ENCODE measurements around the gene VPS13D. TPM values are rescaled to one million over a fixed set of nuclear protein-coding genes. Genes with fewer than 3 reads are reported as not detected.

The VPS13D gene
- total RNA-seq, 1 experiment from 2014 or later, result 13.1 TPM

DNA sequence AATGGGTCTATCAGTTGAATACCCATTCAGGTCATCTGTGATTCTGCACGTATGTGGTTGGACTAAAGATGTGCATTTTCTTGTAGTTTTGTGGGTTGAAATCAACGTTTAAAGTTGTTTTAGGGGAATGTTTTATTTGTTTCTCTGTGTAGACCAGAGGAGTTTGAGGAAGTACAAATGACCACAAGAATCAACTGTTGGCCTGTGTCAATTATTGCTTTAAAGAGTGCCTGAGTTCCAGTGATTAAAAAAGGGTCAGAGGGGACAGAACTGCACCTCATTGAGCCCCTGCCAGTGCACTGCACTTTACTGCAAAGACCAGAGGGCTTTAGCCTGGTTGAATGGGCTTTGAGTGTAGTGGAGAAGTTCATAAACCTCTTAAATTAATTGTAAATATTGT, 190.3 kb downstream of the VPS13D start:
- Histone ChIP-seq H3K36me3 (replicated peaks; ENCODE audit: control insufficient read depth, insufficient read depth, low read length) (peaks cover 1% of the 10 kb centered on the region; the same call in 1 of the 2 replicates), H3K27me3 (ENCODE audit: control insufficient read depth, insufficient read depth, low read length) (no peaks in the 10 kb centered on the region), H3K4me3 (ENCODE audit: insufficient read depth, low read depth, low read length) (no peak overlapping the region)
- no peak for DNase-seq

DNA sequence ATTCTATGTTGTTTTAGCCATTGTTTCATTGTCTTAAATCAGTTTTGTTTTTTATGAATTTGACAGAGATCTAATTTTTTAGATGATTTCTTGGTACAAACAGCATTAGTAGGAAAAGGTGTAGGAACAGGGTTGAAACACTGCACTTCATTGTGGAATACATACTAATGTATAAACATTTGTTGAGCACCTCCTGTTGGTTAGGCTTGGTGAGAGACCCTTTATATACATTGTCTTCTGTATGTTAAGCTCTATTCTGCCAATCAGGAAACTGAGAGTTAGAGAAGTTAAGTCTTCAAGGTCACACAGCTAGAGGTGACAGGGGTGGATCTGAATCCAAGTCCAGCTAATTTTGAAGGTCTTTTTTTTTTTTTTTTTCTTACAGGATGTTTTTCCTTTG, 192.7 kb downstream of the VPS13D start:
- Histone ChIP-seq H3K27me3 (ENCODE audit: control insufficient read depth, insufficient read depth, low read length) (no peaks in the 10 kb centered on the region), H3K36me3 (replicated peaks; ENCODE audit: control insufficient read depth, insufficient read depth, low read length) (peaks cover under 1% of the 10 kb centered on the region; the same call in 1 of the 2 replicates), H3K4me3 (ENCODE audit: insufficient read depth, low read depth, low read length) (no peak overlapping the region)
- no peak for DNase-seq

DNA sequence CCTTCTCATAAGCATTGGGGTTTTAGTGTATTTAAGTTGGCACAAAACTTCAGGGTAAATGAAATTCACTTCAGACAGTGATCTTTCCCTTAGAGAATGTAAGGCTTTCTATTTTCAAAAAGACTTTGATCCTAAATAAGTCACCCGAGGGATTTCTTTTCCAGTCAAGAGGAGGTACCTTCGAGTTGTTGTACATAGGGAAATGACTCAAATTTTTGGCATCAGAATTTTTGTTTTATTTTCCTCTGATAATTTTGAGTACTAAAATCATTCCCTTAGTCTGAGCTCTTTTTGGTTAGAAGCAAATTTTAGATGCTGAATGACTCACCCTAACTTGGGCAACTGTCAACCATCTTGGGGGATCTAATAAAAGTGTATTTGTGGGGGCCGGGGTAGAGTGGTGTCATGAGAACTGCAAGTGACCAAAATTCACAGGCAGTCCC, 194.3 kb downstream of the VPS13D start:
- Histone ChIP-seq H3K4me3 (ENCODE audit: insufficient read depth, low read depth, low read length) (no peak overlapping the region), H3K36me3 (replicated peaks; ENCODE audit: control insufficient read depth, insufficient read depth, low read length) (no peaks in the 10 kb centered on the region), H3K27me3 (ENCODE audit: control insufficient read depth, insufficient read depth, low read length) (no peaks in the 10 kb centered on the region)
- DNase-seq, result no peak

DNA sequence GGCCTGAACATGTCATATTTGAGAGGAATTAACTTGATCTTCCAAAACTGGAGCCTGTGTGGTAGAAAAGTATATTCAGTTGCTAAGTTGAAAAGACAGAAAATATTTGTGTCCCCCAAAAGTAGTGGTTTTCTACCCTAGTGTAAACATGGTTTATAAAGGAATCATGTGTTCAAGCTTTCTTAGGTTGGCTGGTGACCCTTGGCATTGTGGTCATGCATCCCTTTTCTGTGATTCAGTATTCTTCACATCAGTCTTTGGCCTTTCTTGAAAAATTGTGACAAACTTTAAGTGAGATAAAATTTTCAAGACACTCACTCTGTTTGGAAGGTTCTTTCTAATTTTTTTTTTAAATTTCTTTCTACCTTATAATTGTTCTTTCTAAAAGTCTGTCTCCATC, 195.0 kb downstream of the VPS13D start:
- Histone ChIP-seq H3K4me3 (ENCODE audit: insufficient read depth, low read depth, low read length) (no peak overlapping the region), H3K27me3 (ENCODE audit: control insufficient read depth, insufficient read depth, low read length) (no peaks in the 10 kb centered on the region), H3K36me3 (replicated peaks; ENCODE audit: control insufficient read depth, insufficient read depth, low read length) (no peaks in the 10 kb centered on the region)
- no peak for DNase-seq

DNA sequence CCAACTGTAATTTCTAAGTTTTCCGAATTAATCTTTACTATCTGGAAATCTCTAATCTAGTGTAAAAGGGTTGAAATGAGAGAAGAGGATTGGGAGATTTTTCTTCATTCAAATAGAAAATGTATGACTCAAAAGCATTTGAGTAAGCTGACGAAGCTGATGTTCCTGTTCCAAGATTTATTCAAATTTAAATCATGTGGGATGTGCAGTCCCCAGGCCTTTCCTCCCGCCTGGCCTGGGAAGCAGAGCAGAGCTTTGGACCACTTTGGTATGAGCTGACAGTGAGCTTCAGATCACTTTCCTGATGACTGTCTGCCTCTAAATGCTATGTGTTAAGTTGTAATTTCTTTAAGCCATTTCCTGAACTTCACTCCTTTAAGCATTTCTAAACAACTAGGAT, 196.2 kb downstream of the VPS13D start:
- Histone ChIP-seq H3K27me3 (ENCODE audit: control insufficient read depth, insufficient read depth, low read length) (no peaks in the 10 kb centered on the region), H3K36me3 (replicated peaks; ENCODE audit: control insufficient read depth, insufficient read depth, low read length) (no peaks in the 10 kb centered on the region), H3K4me3 (ENCODE audit: insufficient read depth, low read depth, low read length) (no peak overlapping the region)
- no peak for DNase-seq

DNA sequence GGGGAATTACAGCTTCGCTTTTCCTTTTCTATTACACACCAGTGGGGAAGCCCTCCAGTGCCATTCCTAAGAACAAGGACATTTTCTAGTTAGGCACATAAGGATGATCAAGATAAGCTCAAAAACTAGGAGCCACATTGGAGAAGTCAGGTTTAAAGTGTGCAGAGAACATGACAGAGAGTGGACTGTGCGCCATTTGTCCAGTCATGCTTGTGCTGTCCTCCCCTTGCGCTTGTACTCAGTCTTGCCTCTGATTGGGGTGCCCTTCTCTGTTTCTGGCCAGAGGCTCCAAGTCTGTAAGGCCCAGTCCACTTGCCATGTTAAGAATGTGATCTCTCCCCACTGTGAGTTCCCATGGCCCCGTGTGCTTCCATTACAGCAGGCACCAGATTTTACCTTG, 198.5 kb downstream of the VPS13D start:
- DNase-seq, result no peak

DNA sequence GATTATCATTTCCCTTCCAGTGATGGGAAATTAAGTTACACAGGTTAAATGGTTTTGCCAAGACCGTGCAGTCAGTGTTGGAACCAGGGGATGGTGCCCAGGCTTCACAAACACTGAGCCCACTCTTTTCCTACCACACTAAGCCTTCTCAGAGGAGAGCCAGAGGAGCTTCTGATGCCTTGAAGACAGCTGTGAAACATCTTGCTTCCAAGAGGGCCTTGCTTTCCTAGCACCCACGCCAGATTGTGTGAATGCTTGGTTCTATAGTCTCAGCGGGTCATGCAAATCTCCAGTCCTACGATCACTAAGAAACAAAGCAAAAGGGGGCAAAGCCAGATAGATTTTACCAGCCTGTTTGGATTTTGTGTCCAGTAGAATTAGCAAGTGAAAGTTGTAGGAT, 200.7 kb downstream of the VPS13D start:
- Histone ChIP-seq H3K27me3 (ENCODE audit: control insufficient read depth, insufficient read depth, low read length) (no peaks in the 10 kb centered on the region), H3K36me3 (replicated peaks; ENCODE audit: control insufficient read depth, insufficient read depth, low read length) (no peaks in the 10 kb centered on the region), H3K4me3 (ENCODE audit: insufficient read depth, low read depth, low read length) (no peak overlapping the region)
- no peak for DNase-seq

More for the DNA sequence above, 198.5 kb downstream of the VPS13D start:
- H3K27me3 ChIP-seq (ENCODE audit: control insufficient read depth, insufficient read depth, low read length), result no peaks in the 10 kb centered on the region
- H3K36me3 ChIP-seq (replicated peaks; ENCODE audit: control insufficient read depth, insufficient read depth, low read length), result no peaks in the 10 kb centered on the region
- H3K4me3 ChIP-seq (ENCODE audit: insufficient read depth, low read depth, low read length), result no peak overlapping the region

DNA sequence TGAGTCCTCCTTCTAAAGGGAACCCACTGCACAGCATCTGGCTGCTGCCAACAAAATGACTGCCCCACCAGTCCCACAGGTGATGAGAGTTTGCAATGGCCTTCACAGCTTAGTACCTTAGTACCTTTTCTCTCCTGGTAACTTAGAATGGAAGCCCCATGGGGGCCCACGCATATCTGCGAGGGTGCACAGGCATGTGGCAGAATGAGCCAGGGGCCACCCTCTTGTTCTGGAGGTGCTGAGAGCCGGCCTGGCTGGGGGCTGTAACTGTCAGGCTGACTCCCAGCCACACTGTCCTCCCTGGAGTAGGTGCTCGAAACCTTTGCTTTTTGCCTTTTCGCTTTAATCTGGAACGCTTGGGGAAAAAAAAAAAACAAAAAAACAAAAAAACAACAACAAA, 203.1 kb downstream of the VPS13D start:
- Histone ChIP-seq H3K27me3 (ENCODE audit: control insufficient read depth, insufficient read depth, low read length) (no peaks in the 10 kb centered on the region), H3K4me3 (ENCODE audit: insufficient read depth, low read depth, low read length) (no peak overlapping the region), H3K36me3 (replicated peaks; ENCODE audit: control insufficient read depth, insufficient read depth, low read length) (no peaks in the 10 kb centered on the region)
- no peak for DNase-seq

DNA sequence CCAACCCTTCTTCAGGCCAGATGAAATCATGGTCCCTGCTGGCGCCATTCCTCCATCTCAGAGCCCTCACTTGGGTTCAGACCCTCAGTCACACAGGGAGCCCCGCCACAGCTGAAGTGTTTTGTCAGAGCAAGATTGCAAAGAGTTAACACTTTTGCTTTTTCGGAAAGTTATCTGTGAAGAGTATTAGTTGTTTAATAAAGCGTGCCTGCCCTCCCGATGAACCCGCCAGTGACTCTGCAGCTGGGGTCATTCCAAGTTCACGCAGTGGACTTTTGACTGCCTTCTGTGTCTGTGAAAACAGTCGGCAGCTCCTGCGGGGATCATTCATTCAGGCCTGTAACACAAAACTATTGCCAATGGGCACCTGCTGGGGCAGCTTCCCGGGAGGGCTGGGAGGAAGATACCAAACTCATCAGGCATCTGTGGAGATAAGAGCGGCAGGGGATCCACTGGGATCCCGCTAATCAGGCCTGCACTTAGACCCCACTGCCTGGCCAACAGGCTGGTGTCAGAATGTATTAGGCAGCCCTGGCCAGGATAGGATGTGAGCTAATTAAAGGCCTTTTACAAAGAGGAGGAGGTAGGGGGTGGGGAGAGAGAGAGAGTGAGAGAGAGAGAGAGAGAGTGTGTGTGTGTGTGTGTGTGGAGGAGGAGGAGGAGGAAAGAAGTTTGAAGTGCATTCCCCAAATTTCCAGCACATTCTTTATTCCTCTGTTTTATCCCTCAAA, 203.7 kb downstream of the VPS13D start:
- DNase-seq, result peak; percentile 29
- H3K27me3 ChIP-seq (ENCODE audit: control insufficient read depth, insufficient read depth, low read length), result no peaks in the 10 kb centered on the region
- no peaks in the 10 kb centered on the region for H3K36me3 ChIP-seq (replicated peaks; ENCODE audit: control insufficient read depth, insufficient read depth, low read length)
- no peak overlapping the region for H3K4me3 ChIP-seq (ENCODE audit: insufficient read depth, low read depth, low read length)

DNA sequence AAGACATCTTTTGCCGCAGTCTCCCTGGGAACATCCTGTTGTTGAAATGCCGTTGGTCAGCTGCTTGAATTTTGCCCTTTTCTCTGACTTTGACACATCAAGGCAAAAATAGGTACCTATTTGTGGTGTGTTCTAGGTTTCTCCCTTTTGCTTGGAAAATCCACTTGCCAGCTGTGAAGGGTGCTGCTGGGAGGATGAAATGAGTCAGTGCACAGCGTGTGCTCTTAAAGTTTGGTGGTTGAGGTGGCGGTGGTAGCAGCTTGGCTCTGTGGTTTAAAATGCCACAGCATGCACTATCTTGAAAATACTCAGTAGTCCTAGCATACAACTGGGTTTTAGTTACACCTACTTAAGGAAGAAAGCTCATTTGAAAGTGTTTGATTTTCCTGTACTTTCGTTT, 204.3 kb downstream of the VPS13D start:
- DNase-seq, result no peak
- H3K27me3 ChIP-seq (ENCODE audit: control insufficient read depth, insufficient read depth, low read length), result no peaks in the 10 kb centered on the region
- H3K36me3 ChIP-seq (replicated peaks; ENCODE audit: control insufficient read depth, insufficient read depth, low read length), result no peaks in the 10 kb centered on the region
- H3K4me3 ChIP-seq (ENCODE audit: insufficient read depth, low read depth, low read length), result no peak overlapping the region

DNA sequence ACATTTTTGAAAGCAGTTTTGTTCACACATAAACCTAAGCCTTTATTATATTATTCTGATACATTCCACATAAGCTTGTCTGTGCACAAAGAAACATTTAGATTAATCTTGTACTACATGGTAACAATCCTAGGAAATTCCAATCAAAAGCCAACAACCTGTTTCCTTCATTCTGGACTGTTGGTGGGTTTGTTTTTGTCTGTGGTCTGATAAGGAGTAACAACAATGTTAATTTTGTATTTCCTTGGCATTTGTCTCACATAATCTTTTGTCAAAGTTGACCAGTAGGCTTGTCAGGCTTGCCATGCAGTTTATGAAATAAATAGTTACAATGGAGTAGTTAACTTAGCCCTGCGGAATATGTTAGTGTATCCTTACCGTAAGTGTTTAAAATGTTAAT, 204.9 kb downstream of the VPS13D start:
- H3K36me3 ChIP-seq (replicated peaks; ENCODE audit: control insufficient read depth, insufficient read depth, low read length), result no peaks in the 10 kb centered on the region
- H3K27me3 ChIP-seq (ENCODE audit: control insufficient read depth, insufficient read depth, low read length), result no peaks in the 10 kb centered on the region
- H3K4me3 ChIP-seq (ENCODE audit: insufficient read depth, low read depth, low read length), result no peak overlapping the region
- DNase-seq, result no peak

DNA sequence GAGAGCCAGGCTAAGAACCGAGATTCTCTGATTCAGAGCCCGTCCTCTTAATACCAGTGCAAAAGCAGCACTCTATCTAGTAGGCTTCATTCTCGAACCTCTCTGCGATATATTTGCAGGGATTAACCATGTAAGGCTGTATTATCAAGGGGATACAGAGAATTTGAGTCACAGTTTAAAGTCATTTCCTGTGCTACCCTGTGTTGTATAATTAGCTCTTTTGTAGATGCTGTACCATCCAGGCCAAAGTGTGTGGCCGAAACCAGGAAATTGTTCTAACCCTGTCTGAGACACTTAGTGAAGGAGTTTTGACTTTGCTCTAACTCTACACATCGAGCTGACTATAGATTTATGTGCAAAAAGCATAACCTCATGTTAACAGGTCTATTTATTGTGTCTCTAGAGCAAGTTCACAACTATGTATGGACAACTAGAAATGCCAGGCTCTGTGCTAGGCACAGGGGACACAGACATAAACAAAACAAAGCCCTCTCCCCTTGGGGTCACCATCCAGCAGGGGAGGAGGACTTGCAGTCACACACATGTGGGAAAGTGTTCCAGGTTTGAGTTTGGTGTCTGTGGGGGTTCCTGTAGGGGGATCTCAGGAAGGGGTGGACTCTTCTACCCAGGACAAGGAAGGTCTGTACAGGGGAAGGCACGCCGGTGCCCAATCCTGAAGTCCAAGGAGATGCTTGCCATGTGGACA, 206.0 kb downstream of the VPS13D start:
- DNase-seq, result no peak
- Histone ChIP-seq H3K36me3 (replicated peaks; ENCODE audit: control insufficient read depth, insufficient read depth, low read length) (no peaks in the 10 kb centered on the region), H3K4me3 (ENCODE audit: insufficient read depth, low read depth, low read length) (no peak overlapping the region), H3K27me3 (ENCODE audit: control insufficient read depth, insufficient read depth, low read length) (no peaks in the 10 kb centered on the region)

DNA sequence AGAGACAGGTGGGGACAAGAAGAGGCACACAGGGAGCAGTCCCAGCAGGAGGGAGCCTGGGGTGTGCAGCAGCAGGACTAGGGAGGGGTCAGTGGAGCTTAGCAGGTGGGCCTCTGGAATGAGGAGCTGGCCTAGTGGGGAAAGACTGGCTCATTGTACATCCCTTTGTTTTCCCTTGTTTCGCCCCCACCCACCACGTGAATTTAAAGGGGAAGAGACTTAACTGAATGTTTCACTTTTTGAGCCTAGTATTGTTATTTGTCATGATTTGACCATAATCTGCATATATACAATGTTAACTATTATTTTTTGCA, 206.5 kb downstream of the VPS13D start:
- H3K27me3 ChIP-seq (ENCODE audit: control insufficient read depth, insufficient read depth, low read length), result no peaks in the 10 kb centered on the region
- no peaks in the 10 kb centered on the region for H3K36me3 ChIP-seq (replicated peaks; ENCODE audit: control insufficient read depth, insufficient read depth, low read length)
- no peak for DNase-seq
- H3K4me3 ChIP-seq (ENCODE audit: insufficient read depth, low read depth, low read length), result no peak overlapping the region

DNA sequence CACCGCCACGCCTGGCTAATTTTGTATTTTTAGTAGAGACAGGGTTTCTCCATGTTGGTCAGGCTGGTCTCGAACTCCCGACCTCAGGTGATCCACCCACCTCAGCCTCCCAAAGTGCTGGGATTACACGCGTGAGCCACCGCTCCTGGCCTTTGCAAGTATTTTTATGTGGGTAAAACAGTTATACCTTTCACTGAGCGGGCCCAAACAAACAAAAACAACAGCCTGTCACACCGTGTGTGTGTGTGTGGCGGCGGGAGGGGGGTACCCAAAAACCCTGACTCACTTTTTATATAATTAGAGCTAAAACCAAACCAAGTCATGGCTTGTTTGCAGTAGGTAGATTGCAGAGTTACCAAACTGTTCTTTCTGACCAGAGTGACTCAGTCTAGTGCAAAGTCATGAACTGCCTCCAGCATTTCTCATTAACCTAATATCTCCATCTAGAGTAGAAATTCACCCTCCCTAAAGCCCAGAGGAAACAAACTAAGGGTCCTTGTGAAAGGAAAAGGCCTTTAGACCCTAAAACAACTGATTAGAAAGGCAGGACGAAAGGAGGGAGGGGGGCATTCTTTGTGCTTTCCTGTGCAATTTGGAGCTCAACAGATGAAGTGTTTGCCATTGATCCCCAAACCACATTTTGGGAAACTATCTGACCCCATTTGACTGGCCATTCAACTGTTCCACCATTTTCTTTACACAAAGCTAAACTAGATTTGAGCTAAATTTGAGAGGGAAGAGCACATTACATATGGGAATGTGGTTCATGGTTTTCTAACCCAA, 207.2 kb downstream of the VPS13D start:
- Histone ChIP-seq H3K27me3 (ENCODE audit: control insufficient read depth, insufficient read depth, low read length) (no peaks in the 10 kb centered on the region), H3K4me3 (ENCODE audit: insufficient read depth, low read depth, low read length) (no peak overlapping the region), H3K36me3 (replicated peaks; ENCODE audit: control insufficient read depth, insufficient read depth, low read length) (no peaks in the 10 kb centered on the region)
- DNase-seq, result no peak

DNA sequence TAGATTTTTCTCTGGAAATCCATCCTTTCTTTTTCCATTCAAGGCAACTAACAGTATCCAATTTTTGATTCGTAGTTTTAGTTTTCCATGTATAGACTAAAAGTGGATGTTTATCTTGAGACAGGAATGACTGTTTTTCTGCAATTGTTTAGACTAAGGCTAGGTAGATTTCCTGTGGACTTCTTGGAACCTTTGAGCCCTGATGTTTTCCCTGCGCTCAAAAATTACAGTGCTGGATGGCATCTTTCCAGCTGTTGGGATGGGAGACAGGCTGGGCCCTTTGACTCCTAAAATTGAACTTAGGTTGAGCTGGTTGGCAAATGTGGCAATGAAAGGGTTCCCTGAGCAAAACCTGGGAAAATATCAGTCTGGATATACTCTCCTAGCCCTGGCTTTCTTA, 207.8 kb downstream of the VPS13D start:
- no peak for DNase-seq
- H3K4me3 ChIP-seq (ENCODE audit: insufficient read depth, low read depth, low read length), result no peak overlapping the region
- H3K27me3 ChIP-seq (ENCODE audit: control insufficient read depth, insufficient read depth, low read length), result no peaks in the 10 kb centered on the region
- no peaks in the 10 kb centered on the region for H3K36me3 ChIP-seq (replicated peaks; ENCODE audit: control insufficient read depth, insufficient read depth, low read length)

Data from H7 (cell line).